Tibial nerve (tissue), 4 donors: ENCODE measurements around the gene RAB26.

Source experiments
- EP300 ChIP-seq, 2 donors: sonication (generic); formaldehyde crosslinking; IDR thresholded peaks; one replicate each; pipeline ENCODE4 v1.6.1; 2017; ENCODE audit warnings: antibody characterized with exemption in 2 of 2, mild to moderate bottlenecking in 1 of 2
- POLR2A ChIP-seq, 2 donors: fragments of 450-650 bp; IDR thresholded peaks; one replicate each; pipeline ENCODE4 v1.6.1; 2017; ENCODE audit warnings: antibody characterized with exemption in 2 of 2, mild to moderate bottlenecking in 2 of 2, moderate library complexity in 2 of 2
- TF ChIP-seq, protein P1 (sequence below), 5 experiments: fragments of 200-600 bp in 3 of 5; fragments of 450-650 bp in 2 of 5; sonication (generic) in 3 of 5; IDR thresholded peaks; one replicate each; pipeline ENCODE4 v1.5.1; 2016 to 2019; ENCODE audit warnings: antibody characterized with exemption in 5 of 5, mild to moderate bottlenecking in 3 of 5, moderate library complexity in 2 of 5

DNA sequence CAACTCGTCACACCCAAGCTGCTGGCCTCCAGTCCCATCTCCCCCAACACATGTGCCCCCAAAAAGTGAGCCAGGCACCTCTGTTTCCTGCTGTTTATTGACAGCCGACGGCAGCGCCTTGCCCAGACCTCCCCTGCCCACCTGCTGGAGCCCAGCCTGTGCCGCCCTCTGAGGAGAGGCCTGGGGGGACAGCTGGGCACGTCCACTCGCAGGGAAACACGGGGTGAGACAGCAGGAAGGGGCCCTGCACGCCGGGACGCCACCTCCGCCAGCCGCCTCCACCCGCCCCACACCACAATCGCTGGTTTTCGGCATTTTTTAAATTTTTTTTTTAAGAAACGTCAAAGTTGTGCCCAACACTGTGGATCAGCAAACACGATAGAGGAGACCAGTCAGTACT, 28.7 kb downstream of the RAB26 start:
- TF ChIP-seq, protein P1, sequence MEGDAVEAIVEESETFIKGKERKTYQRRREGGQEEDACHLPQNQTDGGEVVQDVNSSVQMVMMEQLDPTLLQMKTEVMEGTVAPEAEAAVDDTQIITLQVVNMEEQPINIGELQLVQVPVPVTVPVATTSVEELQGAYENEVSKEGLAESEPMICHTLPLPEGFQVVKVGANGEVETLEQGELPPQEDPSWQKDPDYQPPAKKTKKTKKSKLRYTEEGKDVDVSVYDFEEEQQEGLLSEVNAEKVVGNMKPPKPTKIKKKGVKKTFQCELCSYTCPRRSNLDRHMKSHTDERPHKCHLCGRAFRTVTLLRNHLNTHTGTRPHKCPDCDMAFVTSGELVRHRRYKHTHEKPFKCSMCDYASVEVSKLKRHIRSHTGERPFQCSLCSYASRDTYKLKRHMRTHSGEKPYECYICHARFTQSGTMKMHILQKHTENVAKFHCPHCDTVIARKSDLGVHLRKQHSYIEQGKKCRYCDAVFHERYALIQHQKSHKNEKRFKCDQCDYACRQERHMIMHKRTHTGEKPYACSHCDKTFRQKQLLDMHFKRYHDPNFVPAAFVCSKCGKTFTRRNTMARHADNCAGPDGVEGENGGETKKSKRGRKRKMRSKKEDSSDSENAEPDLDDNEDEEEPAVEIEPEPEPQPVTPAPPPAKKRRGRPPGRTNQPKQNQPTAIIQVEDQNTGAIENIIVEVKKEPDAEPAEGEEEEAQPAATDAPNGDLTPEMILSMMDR (IDR thresholded peaks at IDR 0.05) = no peak
- TF ChIP-seq POLR2A (IDR thresholded peaks at IDR 0.05) (no peak), EP300 (IDR thresholded peaks at IDR 0.05) (no peak)
